ENCODE measurements around the gene PDZD4.

PDZD4 gene

GRCh38 chrX:153772316-153773217 is 57.8 kb downstream of the PDZD4 start:
- DNase-seq (ENCODE audit: low read depth, low spot score) = no peak

GRCh38 chrX:153771415-153772315 is 58.7 kb downstream of the PDZD4 start:
- no peak for DNase-seq (ENCODE audit: low read depth, low spot score)

GRCh38 chrX:153770601-153771414 is 59.5 kb downstream of the PDZD4 start:
- no peak for DNase-seq (ENCODE audit: low read depth, low spot score)

- no peak for DNase-seq (ENCODE audit: low read depth, low spot score)
These were observed 60.3 kb downstream of the PDZD4 start for GRCh38 chrX:153769865-153770600.

GRCh38 chrX:153769158-153769864 is 61.0 kb downstream of the PDZD4 start:
- DNase-seq (ENCODE audit: low read depth, low spot score) = no peak

- no peak for DNase-seq (ENCODE audit: low read depth, low spot score)
These were observed 61.8 kb downstream of the PDZD4 start for GRCh38 chrX:153768311-153769157.

GRCh38 chrX:153767674-153768055 is 62.7 kb downstream of the PDZD4 start:
- no peak for DNase-seq (ENCODE audit: low read depth, low spot score)

- no peak for DNase-seq (ENCODE audit: low read depth, low spot score)
These were observed 63.3 kb downstream of the PDZD4 start for GRCh38 chrX:153766871-153767673.

- no peak for DNase-seq (ENCODE audit: low read depth, low spot score)
These were observed 64.1 kb downstream of the PDZD4 start for GRCh38 chrX:153766098-153766817.

GRCh38 chrX:153765138-153766079 is 64.9 kb downstream of the PDZD4 start:
- DNase-seq (ENCODE audit: low read depth, low spot score) = no peak

GRCh38 chrX:153764786-153765137 is 65.6 kb downstream of the PDZD4 start:
- no peak for DNase-seq (ENCODE audit: low read depth, low spot score)

GRCh38 chrX:153763989-153764755 is 66.2 kb downstream of the PDZD4 start, which contains the start of gene PLXNB3:
Gene PLXNB3 (plus strand): TSS chrX:153764249. CDS start chrX:153765536, 1,287 bp downstream.
- DNase-seq (ENCODE audit: low read depth, low spot score) = peak; percentile 38

GRCh38 chrX:153763298-153763932 is 66.9 kb downstream of the PDZD4 start:
- no peak for DNase-seq (ENCODE audit: low read depth, low spot score)

- DNase-seq (ENCODE audit: low read depth, low spot score) = no peak
These were observed 67.6 kb downstream of the PDZD4 start for GRCh38 chrX:153762626-153763173.

GRCh38 chrX:153761863-153762262 is 68.5 kb downstream of the PDZD4 start:
- DNase-seq (ENCODE audit: low read depth, low spot score) = no peak

All from activated CD4-positive, CD25-positive, alpha-beta regulatory T cell treated with anti-CD3 and anti-CD28 coated beads, Interleukin-2, amount 50 U/mL, for 16 hours (primary cell).